ENCODE data around the gene L3MBTL4.

DNA sequence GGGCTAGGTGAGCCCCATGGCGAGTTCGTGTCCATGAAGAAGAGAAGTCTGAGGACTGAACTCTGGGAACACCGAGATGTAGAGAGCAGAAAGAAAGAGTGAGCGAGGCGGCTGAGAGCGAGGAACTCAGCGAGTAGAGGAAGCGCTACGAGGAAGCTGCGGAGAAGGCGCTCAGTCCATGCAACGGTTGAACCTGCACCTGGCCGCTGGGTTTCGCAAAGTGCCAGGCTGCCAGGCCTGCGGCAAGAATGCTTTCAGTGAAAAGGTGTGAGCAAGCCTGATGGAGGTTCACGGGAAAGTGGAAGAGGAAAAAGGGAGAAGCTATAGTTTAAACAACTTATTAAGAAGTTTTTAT is 268.4 kb downstream of the L3MBTL4 start:
- TF ChIP-seq, protein P1, sequence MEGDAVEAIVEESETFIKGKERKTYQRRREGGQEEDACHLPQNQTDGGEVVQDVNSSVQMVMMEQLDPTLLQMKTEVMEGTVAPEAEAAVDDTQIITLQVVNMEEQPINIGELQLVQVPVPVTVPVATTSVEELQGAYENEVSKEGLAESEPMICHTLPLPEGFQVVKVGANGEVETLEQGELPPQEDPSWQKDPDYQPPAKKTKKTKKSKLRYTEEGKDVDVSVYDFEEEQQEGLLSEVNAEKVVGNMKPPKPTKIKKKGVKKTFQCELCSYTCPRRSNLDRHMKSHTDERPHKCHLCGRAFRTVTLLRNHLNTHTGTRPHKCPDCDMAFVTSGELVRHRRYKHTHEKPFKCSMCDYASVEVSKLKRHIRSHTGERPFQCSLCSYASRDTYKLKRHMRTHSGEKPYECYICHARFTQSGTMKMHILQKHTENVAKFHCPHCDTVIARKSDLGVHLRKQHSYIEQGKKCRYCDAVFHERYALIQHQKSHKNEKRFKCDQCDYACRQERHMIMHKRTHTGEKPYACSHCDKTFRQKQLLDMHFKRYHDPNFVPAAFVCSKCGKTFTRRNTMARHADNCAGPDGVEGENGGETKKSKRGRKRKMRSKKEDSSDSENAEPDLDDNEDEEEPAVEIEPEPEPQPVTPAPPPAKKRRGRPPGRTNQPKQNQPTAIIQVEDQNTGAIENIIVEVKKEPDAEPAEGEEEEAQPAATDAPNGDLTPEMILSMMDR (IDR thresholded peaks at IDR 0.05), result no peak
- no peak for TF ChIP-seq POLR2AphosphoS5 (IDR thresholded peaks at IDR 0.05)
- no peak for TF ChIP-seq POLR2A (IDR thresholded peaks at IDR 0.05)
- no peak for TF ChIP-seq EP300 (IDR thresholded peaks at IDR 0.05)

Data from upper lobe of left lung (tissue), 4 donors.